Gastrocnemius medialis (tissue), 4 donors: ENCODE results near the gene HECTD2.
"Not testable (repeated sequence)": the region's sequence is repeated elsewhere in the genome, so short reads cannot be mapped to it uniquely, and the experiment has no call there.

Experiments used
- POLR2A ChIP-seq, 2 donors: fragments of 450-650 bp; IDR thresholded peaks; one replicate each; pipeline ENCODE4 v1.6.1; 2017; ENCODE audit warnings: antibody characterized with exemption in 2 of 2, mild to moderate bottlenecking in 2 of 2, moderate library complexity in 2 of 2
- TF ChIP-seq, protein P1 (sequence below), 5 experiments: fragments of 450-650 bp in 3 of 5; fragments of 200-600 bp in 2 of 5; sonication (generic) in 2 of 5; IDR thresholded peaks in 4 of 5; conservative IDR thresholded peaks in 1 of 5; 1 replicate in 4 of 5; 2 replicates in 1 of 5; pipeline ENCODE4 v1.5.1; 2016 to 2019; ENCODE audit warnings: antibody characterized with exemption in 5 of 5, mild to moderate bottlenecking in 3 of 5, moderate library complexity in 3 of 5

DNA sequence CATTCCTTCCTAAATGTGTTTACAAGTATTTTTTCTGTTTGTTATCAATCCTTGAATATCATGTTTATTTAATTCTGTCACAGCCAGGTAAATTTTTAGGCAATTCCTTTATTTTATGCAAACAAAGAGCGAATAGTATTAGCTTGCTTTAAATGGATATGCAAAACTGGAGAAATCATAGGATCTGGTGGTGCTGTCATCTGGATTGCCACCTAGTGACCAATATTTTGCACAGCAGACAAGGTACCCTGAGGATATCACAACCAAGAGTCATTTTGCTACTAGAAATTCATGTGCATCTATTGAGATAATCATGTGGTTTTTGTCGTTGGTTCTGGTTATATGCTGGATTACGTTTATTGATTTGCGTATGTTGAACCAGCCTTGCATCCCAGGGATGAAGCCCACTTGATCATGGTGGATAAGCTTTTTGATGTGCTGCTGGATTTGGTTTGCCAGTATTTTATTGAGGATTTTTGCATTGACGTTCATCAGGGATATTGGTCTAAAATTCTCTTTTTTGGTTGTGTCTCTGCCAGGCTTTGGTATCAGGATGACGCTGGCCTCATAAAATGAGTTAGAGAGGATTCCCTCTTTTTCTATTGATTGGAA, 40.1 kb upstream of the HECTD2 start:
- TF ChIP-seq, protein P1, sequence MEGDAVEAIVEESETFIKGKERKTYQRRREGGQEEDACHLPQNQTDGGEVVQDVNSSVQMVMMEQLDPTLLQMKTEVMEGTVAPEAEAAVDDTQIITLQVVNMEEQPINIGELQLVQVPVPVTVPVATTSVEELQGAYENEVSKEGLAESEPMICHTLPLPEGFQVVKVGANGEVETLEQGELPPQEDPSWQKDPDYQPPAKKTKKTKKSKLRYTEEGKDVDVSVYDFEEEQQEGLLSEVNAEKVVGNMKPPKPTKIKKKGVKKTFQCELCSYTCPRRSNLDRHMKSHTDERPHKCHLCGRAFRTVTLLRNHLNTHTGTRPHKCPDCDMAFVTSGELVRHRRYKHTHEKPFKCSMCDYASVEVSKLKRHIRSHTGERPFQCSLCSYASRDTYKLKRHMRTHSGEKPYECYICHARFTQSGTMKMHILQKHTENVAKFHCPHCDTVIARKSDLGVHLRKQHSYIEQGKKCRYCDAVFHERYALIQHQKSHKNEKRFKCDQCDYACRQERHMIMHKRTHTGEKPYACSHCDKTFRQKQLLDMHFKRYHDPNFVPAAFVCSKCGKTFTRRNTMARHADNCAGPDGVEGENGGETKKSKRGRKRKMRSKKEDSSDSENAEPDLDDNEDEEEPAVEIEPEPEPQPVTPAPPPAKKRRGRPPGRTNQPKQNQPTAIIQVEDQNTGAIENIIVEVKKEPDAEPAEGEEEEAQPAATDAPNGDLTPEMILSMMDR (IDR thresholded peaks at IDR 0.05 in 4 of 5, conservative IDR thresholded peaks at IDR 0.05 in 1 of 5), result peak; percentile 46 to 63 (median 61)
- not testable (repeated sequence) for TF ChIP-seq POLR2A (IDR thresholded peaks at IDR 0.05)
